ENCODE measurements around the gene PSME2.

Gene PSME2

GRCh38 chr14:24156840-24157239 lies 10.4 kb upstream of the PSME2 start:
- in situ Hi-C loops (cut with MboI; ENCODE audit: low sequenced_read_pairs) = no loop called here

- in situ Hi-C loops (cut with MboI; ENCODE audit: low sequenced_read_pairs) = no loop called here
Measured at GRCh38 chr14:24155100-24155499, 8.7 kb upstream of the PSME2 start.

- in situ Hi-C loops (cut with MboI; ENCODE audit: low sequenced_read_pairs) = no loop called here
Measured at GRCh38 chr14:24151404-24152080, 5.1 kb upstream of the PSME2 start.

- in situ Hi-C loops (cut with MboI; ENCODE audit: low sequenced_read_pairs) = no loop called here
Measured at GRCh38 chr14:24150993-24151392, 4.6 kb upstream of the PSME2 start.

GRCh38 chr14:24150567-24150966 lies 4.2 kb upstream of the PSME2 start:
- in situ Hi-C loops (cut with MboI; ENCODE audit: low sequenced_read_pairs) = no loop called here

- in situ Hi-C loops (cut with MboI; ENCODE audit: low sequenced_read_pairs) = no loop called here
Measured at GRCh38 chr14:24150061-24150460, 3.7 kb upstream of the PSME2 start.

- in situ Hi-C loops (cut with MboI; ENCODE audit: low sequenced_read_pairs) = no loop called here
Measured at GRCh38 chr14:24149302-24149969, 3.0 kb upstream of the PSME2 start.

GRCh38 chr14:24147761-24148428 lies 1.5 kb upstream of the PSME2 start:
- in situ Hi-C loops (cut with MboI; ENCODE audit: low sequenced_read_pairs) = no loop called here

GRCh38 chr14:24146978-24147760 lies 759 bp upstream of the PSME2 start, which contains the start of gene RNF31:
Gene RNF31 (plus strand): TSS chr14:24147498. CDS start chr14:24147699, 201 bp downstream.
- in situ Hi-C loops (cut with MboI; ENCODE audit: low sequenced_read_pairs) = no loop called here

- in situ Hi-C loops (cut with MboI; ENCODE audit: low sequenced_read_pairs) = no loop called here
Measured at GRCh38 chr14:24145690-24146452, 539 bp downstream of the PSME2 start.

- in situ Hi-C loops (cut with MboI; ENCODE audit: low sequenced_read_pairs) = no loop called here
Measured at GRCh38 chr14:24145219-24145618, 1.2 kb downstream of the PSME2 start.

GRCh38 chr14:24144451-24144850 lies 2.0 kb downstream of the PSME2 start:
- in situ Hi-C loops (cut with MboI; ENCODE audit: low sequenced_read_pairs) = no loop called here

- in situ Hi-C loops (cut with MboI; ENCODE audit: low sequenced_read_pairs) = no loop called here
Measured at GRCh38 chr14:24143511-24143910, 2.9 kb downstream of the PSME2 start.

GRCh38 chr14:24141097-24141880 lies 5.1 kb downstream of the PSME2 start, which contains the start of gene EMC9:
Gene EMC9 (minus strand): TSS chr14:24141591. CDS start chr14:24141304, 287 bp downstream.
- in situ Hi-C loops (cut with MboI; ENCODE audit: low sequenced_read_pairs) = no loop called here

- in situ Hi-C loops (cut with MboI; ENCODE audit: low sequenced_read_pairs) = no loop called here
Measured at GRCh38 chr14:24139272-24139934, 7.0 kb downstream of the PSME2 start.

- in situ Hi-C loops (cut with MboI; ENCODE audit: low sequenced_read_pairs) = no loop called here
Measured at GRCh38 chr14:24138396-24139271, 7.8 kb downstream of the PSME2 start.

- in situ Hi-C loops (cut with MboI; ENCODE audit: low sequenced_read_pairs) = no loop called here
Measured at GRCh38 chr14:24137529-24138395, 8.6 kb downstream of the PSME2 start.
